ENCODE data around the gene RANBP1.

The RANBP1 gene

GRCh38 chr22:20094197-20094807 is 21.6 kb upstream of the RANBP1 start:
- DNase-seq (ENCODE audit: low read depth in 2 of 2), result no peak
- no peak for TF ChIP-seq CTCF (IDR thresholded peaks at IDR 0.05; ENCODE audit: low read depth, low read length)
- no peak overlapping the region for H3K4me3 ChIP-seq (replicated peaks in 1 of 2; ENCODE audit: low read depth in 2 of 2, low read length in 2 of 2)

- H3K4me3 ChIP-seq (replicated peaks in 1 of 2; ENCODE audit: low read depth in 2 of 2, low read length in 2 of 2), result no peak overlapping the region
- TF ChIP-seq CTCF (IDR thresholded peaks at IDR 0.05; ENCODE audit: low read depth, low read length), result no peak
- no peak for DNase-seq (ENCODE audit: low read depth in 2 of 2)
Measured at GRCh38 chr22:20095521-20095920, 20.4 kb upstream of the RANBP1 start.

GRCh38 chr22:20096574-20097420 is 19.1 kb upstream of the RANBP1 start:
- DNase-seq (ENCODE audit: low read depth in 2 of 2), result no peak
- no peak overlapping the region for H3K4me3 ChIP-seq (replicated peaks in 1 of 2; ENCODE audit: low read depth in 2 of 2, low read length in 2 of 2)
- no peak for TF ChIP-seq CTCF (IDR thresholded peaks at IDR 0.05; ENCODE audit: low read depth, low read length)

- H3K4me3 ChIP-seq (replicated peaks in 1 of 2; ENCODE audit: low read depth in 2 of 2, low read length in 2 of 2), result no peak overlapping the region
- TF ChIP-seq CTCF (IDR thresholded peaks at IDR 0.05; ENCODE audit: low read depth, low read length), result no peak
- no peak for DNase-seq (ENCODE audit: low read depth in 2 of 2)
Measured at GRCh38 chr22:20099099-20099711, 16.7 kb upstream of the RANBP1 start.

GRCh38 chr22:20101638-20102037 is 14.3 kb upstream of the RANBP1 start:
- no peak overlapping the region for H3K4me3 ChIP-seq (replicated peaks in 1 of 2; ENCODE audit: low read depth in 2 of 2, low read length in 2 of 2)
- no peak for DNase-seq (ENCODE audit: low read depth in 2 of 2)
- TF ChIP-seq CTCF (IDR thresholded peaks at IDR 0.05; ENCODE audit: low read depth, low read length), result no peak

- no peak for DNase-seq (ENCODE audit: low read depth in 2 of 2)
- no peak for TF ChIP-seq CTCF (IDR thresholded peaks at IDR 0.05; ENCODE audit: low read depth, low read length)
- no peak overlapping the region for H3K4me3 ChIP-seq (replicated peaks in 1 of 2; ENCODE audit: low read depth in 2 of 2, low read length in 2 of 2)
Measured at GRCh38 chr22:20102203-20102780, 13.6 kb upstream of the RANBP1 start.
